Astrocyte (in vitro differentiated cells and primary cell): ENCODE results near the gene TPT1.

Source experiments
- EZH2 ChIP-seq: IDR thresholded peaks from 2 replicates; pipeline ENCODE4 v1.6.1; 2012; ENCODE audit warnings: mild to moderate bottlenecking, low read length, inconsistent platforms; ENCODE audit not compliant: insufficient read depth
- TF ChIP-seq, protein P1 (sequence below): IDR thresholded peaks from 2 replicates; pipeline ENCODE4 v1.5.1; 2011; ENCODE audit warnings: low read depth, mild to moderate bottlenecking, inconsistent platforms, low read length, moderate library complexity; ENCODE audit not compliant: insufficient read depth

DNA sequence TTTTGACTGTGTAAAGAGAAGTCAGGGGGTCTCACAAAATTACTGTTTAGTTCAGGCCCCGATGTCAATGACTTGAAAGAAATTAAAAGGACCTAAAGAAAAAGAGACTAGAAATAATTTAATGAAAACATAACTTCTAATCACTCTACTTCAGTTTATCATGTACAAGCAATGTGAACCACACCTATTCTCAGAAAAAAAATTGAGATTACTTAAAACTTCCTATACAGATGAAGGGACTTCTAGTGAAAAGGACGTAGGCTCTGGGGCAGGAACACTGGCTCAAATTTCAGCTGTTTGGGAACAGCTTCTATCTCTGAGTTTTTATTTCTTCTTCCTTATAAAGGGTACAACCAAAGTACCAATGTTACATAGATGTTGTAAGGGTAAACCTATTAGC is 38.0 kb downstream of the TPT1 start:
- TF ChIP-seq, protein P1, sequence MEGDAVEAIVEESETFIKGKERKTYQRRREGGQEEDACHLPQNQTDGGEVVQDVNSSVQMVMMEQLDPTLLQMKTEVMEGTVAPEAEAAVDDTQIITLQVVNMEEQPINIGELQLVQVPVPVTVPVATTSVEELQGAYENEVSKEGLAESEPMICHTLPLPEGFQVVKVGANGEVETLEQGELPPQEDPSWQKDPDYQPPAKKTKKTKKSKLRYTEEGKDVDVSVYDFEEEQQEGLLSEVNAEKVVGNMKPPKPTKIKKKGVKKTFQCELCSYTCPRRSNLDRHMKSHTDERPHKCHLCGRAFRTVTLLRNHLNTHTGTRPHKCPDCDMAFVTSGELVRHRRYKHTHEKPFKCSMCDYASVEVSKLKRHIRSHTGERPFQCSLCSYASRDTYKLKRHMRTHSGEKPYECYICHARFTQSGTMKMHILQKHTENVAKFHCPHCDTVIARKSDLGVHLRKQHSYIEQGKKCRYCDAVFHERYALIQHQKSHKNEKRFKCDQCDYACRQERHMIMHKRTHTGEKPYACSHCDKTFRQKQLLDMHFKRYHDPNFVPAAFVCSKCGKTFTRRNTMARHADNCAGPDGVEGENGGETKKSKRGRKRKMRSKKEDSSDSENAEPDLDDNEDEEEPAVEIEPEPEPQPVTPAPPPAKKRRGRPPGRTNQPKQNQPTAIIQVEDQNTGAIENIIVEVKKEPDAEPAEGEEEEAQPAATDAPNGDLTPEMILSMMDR: no peak
- TF ChIP-seq EZH2: no peak
